Uterine smooth muscle cell (primary cell): ENCODE results near the gene PRR15. TPM values are rescaled to one million over a fixed set of nuclear protein-coding genes. Genes with fewer than 3 reads are reported as not detected.

Experiments
- total RNA-seq: library from RNA; depleted of rRNA; stranded (reverse); fragments of >200 nt; gene quantifications from 2 replicates; pipeline ENCODE4 v1.2.3, GENCODE V29; 2014

Gene PRR15
- total RNA-seq: 0.22 and 0.87 TPM in 2 replicates

GRCh38 chr7:29563590-29564495, at the start of gene PRR15:
Gene PRR15, plus strand, starts transcription at chr7:29563835. Its CDS starts 2,495 bp downstream, at chr7:29566330.

Other genes starting within 250 kb of the PRR15 start
- not detected in 2 replicates for gene WIPF3, start 242.7 kb downstream of the PRR15 start, total RNA-seq